ENCODE results near the gene TNFRSF9. TPM values are rescaled to one million over a fixed set of nuclear protein-coding genes. Genes with fewer than 3 reads are reported as not detected.

Gene TNFRSF9
- total RNA-seq, 1 donor from 2014 or later: 4.8 TPM

GRCh38 chr1:7865978-7866377 is 74.7 kb downstream of the TNFRSF9 start:
- Mint-ChIP-seq H3K27ac (ENCODE audit: unreplicated experiment) (no peak overlapping the region), H3K27me3 (ENCODE audit: unreplicated experiment) (peaks cover 5% of the 10 kb centered on the region), H3K9me3 (ENCODE audit: unreplicated experiment) (no peaks in the 10 kb centered on the region), H3K4me3 (ENCODE audit: unreplicated experiment) (no peak overlapping the region), H3K4me1 (ENCODE audit: unreplicated experiment) (peaks cover 5% of the 10 kb centered on the region), H3K36me3 (ENCODE audit: low read depth, unreplicated experiment) (peaks cover 5% of the 10 kb centered on the region)
- no peak for DNase-seq (ENCODE audit: low spot score)
- TF ChIP-seq CTCF (IDR thresholded peaks at IDR 0.05; ENCODE audit: unreplicated experiment): no peak

Other genes starting within 250 kb of the TNFRSF9 start
- gene VAMP3, start 169.5 kb downstream of the TNFRSF9 start, total RNA-seq (ENCODE audit: unreplicated experiment): 91.0 TPM
- 2.8 TPM for gene PER3, start 156.5 kb downstream of the TNFRSF9 start, total RNA-seq (ENCODE audit: unreplicated experiment)
- not detected for gene UTS2, start 87.8 kb downstream of the TNFRSF9 start, total RNA-seq (ENCODE audit: unreplicated experiment)
- gene PARK7, start 20.9 kb upstream of the TNFRSF9 start, total RNA-seq (ENCODE audit: unreplicated experiment): 223 TPM
- gene ERRFI1, start 85.5 kb upstream of the TNFRSF9 start, total RNA-seq (ENCODE audit: unreplicated experiment): 16.5 TPM